HepG2 (cell line): Measurements from ENCODE around the gene NOTUM. TPM values are rescaled to one million over a fixed set of nuclear protein-coding genes. Genes with fewer than 3 reads are reported as not detected.
A peak's percentile ranks its signal among the peaks of the same experiment; 100 is the strongest.

ENCODE experiments used
- GABPB1 ChIP-seq: IDR thresholded peaks from 2 replicates; pipeline ENCODE4 v1.6.1; 2016; ENCODE audit warnings: mild to moderate bottlenecking, missing genetic modification reagents, moderate library complexity, missing compliant biosample characterization
- GFI1 ChIP-seq: sonication (generic); formaldehyde crosslinking; IDR thresholded peaks from 2 replicates; pipeline ENCODE4 v1.5.0; 2020; ENCODE audit warnings: missing genetic modification reagents, mild to moderate bottlenecking, borderline replicate concordance
- HOXA3 ChIP-seq: sonication (generic); formaldehyde crosslinking; IDR thresholded peaks from 2 replicates; pipeline ENCODE4 v1.5.0; 2020; ENCODE audit warnings: missing genetic modification reagents
- IRX3 ChIP-seq: sonication (generic); formaldehyde crosslinking; IDR thresholded peaks from 2 replicates; pipeline ENCODE4 v1.8.1; 2023; ENCODE audit warnings: mild to moderate bottlenecking, low read depth, missing genetic modification reagents, borderline replicate concordance
- JUN ChIP-seq: sonication (generic); formaldehyde crosslinking; IDR thresholded peaks from 2 replicates; pipeline ENCODE4 v1.4.0; 2020; ENCODE audit warnings: mild to moderate bottlenecking, missing genetic modification reagents
- MED8 ChIP-seq: sonication (generic); formaldehyde crosslinking; IDR thresholded peaks from 2 replicates; pipeline ENCODE4 v1.8.1; 2023; ENCODE audit warnings: mild to moderate bottlenecking, missing genetic modification reagents; ENCODE audit not compliant: insufficient replicate concordance
- MXD3 ChIP-seq: IDR thresholded peaks from 2 replicates; pipeline ENCODE4 v1.6.1; 2016; ENCODE audit warnings: mild to moderate bottlenecking, missing biosample characterization, missing genetic modification reagents
- PATZ1 ChIP-seq: sonication (generic); formaldehyde crosslinking; IDR thresholded peaks from 2 replicates; pipeline ENCODE4 v1.4.0; 2020; ENCODE audit warnings: missing genetic modification reagents
- SAP130 ChIP-seq: IDR thresholded peaks from 2 replicates; pipeline ENCODE4 v1.6.1; 2016; ENCODE audit warnings: low read depth
- SMC3 ChIP-seq: IDR thresholded peaks from 2 replicates; pipeline ENCODE4 v1.6.1; 2011; ENCODE audit warnings: low read length, improper control_type of control experiment
- SPEN ChIP-seq: sonication (generic); formaldehyde crosslinking; IDR thresholded peaks from 2 replicates; pipeline ENCODE4 v1.5.1; 2020; ENCODE audit warnings: low read depth, mild to moderate bottlenecking, missing genetic modification reagents
- SRSF1 ChIP-seq: fragments of 200-400 bp; formaldehyde crosslinking; optimal IDR thresholded peaks from 2 replicates; pipeline ENCODE3; 2017; ENCODE audit warnings: mild to moderate bottlenecking, low read depth, low read length, moderate library complexity
- TBP ChIP-seq: sonication (generic); formaldehyde crosslinking; IDR thresholded peaks from 2 replicates; pipeline ENCODE4 v1.5.0; 2020; ENCODE audit warnings: missing genetic modification reagents
- ZNF232 ChIP-seq: sonication (generic); formaldehyde crosslinking; IDR thresholded peaks from 2 replicates; pipeline ENCODE4 v1.4.0; 2020; ENCODE audit warnings: missing genetic modification reagents, borderline replicate concordance
- ZNF44 ChIP-seq: sonication (generic); formaldehyde crosslinking; IDR thresholded peaks from 2 replicates; pipeline ENCODE4 v1.5.1; 2020; ENCODE audit warnings: mild to moderate bottlenecking, missing genetic modification reagents
- ZNF468 ChIP-seq: sonication (generic); formaldehyde crosslinking; IDR thresholded peaks from 2 replicates; pipeline ENCODE4 v1.8.0; 2022; ENCODE audit warnings: mild to moderate bottlenecking, moderate library complexity, missing genetic modification reagents
- ZNF558 ChIP-seq: sonication (generic); formaldehyde crosslinking; IDR thresholded peaks from 2 replicates; pipeline ENCODE4 v1.9.0; 2022; ENCODE audit warnings: mild to moderate bottlenecking, missing genetic modification reagents, borderline replicate concordance
- polyA plus RNA-seq, 8 experiments: library from polyadenylated mRNA; depleted of rRNA in 3 of 8; stranded (reverse) in 7 of 8; unstranded in 1 of 8; fragments of >200 nt; fragmentation: Illumina TruSeq in 4 of 8; extraction: Trizol in 4 of 8; gene quantifications; 2 replicates each; pipeline versions ENCODE4 v1.2.1 to v1.2.3, GENCODE V29; 2011 to 2016; ENCODE audit warnings: low read depth in 4 of 8, missing spikeins in 1 of 8, mixed read lengths in 1 of 8; ENCODE audit not compliant: insufficient read depth in 1 of 8
- total RNA-seq, 5 experiments: library from RNA; depleted of rRNA; stranded (reverse); fragments of >200 nt; fragmentation: Illumina TruSeq; extraction: Trizol; gene quantifications; 2 replicates each; pipeline ENCODE4 v1.2.3, GENCODE V29; 2016; ENCODE audit warnings: low read depth in 1 of 5
- TF ChIP-seq, protein P1 (sequence below): sonication (generic); formaldehyde crosslinking; conservative IDR thresholded peaks from 2 replicates; pipeline ENCODE4 v1.8.0; 2022; ENCODE audit warnings: mild to moderate bottlenecking, moderate library complexity, missing genetic modification reagents
- TF ChIP-seq, protein P2 (sequence below): sonication (generic); formaldehyde crosslinking; IDR thresholded peaks from 2 replicates; pipeline ENCODE4 v1.8.0; 2022; ENCODE audit warnings: missing genetic modification reagents, mild to moderate bottlenecking, borderline replicate concordance
- TF ChIP-seq, protein P3 (sequence below): sonication (generic); formaldehyde crosslinking; IDR thresholded peaks from 2 replicates; pipeline ENCODE4 v1.4.0; 2020; ENCODE audit warnings: low read depth, mild to moderate bottlenecking, missing genetic modification reagents

The NOTUM gene
- total and polyA plus RNA-seq, 2 of the 13 experiments (the other 11 are each of a cell fraction or from before 2014, with no cell fraction given) = 150 to 160 TPM

GRCh38 chr17:81996757-81997441, 35.9 kb upstream of the NOTUM start (continued):
- TF ChIP-seq, protein P1, sequence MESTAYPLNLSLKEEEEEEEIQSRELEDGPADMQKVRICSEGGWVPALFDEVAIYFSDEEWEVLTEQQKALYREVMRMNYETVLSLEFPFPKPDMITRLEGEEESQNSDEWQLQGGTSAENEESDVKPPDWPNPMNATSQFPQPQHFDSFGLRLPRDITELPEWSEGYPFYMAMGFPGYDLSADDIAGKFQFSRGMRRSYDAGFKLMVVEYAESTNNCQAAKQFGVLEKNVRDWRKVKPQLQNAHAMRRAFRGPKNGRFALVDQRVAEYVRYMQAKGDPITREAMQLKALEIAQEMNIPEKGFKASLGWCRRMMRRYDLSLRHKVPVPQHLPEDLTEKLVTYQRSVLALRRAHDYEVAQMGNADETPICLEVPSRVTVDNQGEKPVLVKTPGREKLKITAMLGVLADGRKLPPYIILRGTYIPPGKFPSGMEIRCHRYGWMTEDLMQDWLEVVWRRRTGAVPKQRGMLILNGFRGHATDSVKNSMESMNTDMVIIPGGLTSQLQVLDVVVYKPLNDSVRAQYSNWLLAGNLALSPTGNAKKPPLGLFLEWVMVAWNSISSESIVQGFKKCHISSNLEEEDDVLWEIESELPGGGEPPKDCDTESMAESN (CRISPR knock-in tag) = no peak
- TF ChIP-seq GFI1 (CRISPR knock-in tag) = peak; percentile 12; the same call in 1 of the 2 replicates
- TF ChIP-seq MED8 (CRISPR knock-in tag) = no peak
- peak; percentile 70 for TF ChIP-seq GABPB1 (CRISPR knock-in tag)
- no peak; the same call in 1 of the 2 replicates for TF ChIP-seq MXD3 (CRISPR knock-in tag)
- no peak for TF ChIP-seq TBP (CRISPR knock-in tag)
- no peak for TF ChIP-seq IRX3 (CRISPR knock-in tag)
- TF ChIP-seq SAP130 = peak; percentile 34; the same call in 1 of the 2 replicates
- TF ChIP-seq HOXA3 (CRISPR knock-in tag) = no peak
- TF ChIP-seq ZNF44 = no peak
- TF ChIP-seq PATZ1 (CRISPR knock-in tag) = peak; percentile 30; the same call in 1 of the 2 replicates
- TF ChIP-seq, protein P2, sequence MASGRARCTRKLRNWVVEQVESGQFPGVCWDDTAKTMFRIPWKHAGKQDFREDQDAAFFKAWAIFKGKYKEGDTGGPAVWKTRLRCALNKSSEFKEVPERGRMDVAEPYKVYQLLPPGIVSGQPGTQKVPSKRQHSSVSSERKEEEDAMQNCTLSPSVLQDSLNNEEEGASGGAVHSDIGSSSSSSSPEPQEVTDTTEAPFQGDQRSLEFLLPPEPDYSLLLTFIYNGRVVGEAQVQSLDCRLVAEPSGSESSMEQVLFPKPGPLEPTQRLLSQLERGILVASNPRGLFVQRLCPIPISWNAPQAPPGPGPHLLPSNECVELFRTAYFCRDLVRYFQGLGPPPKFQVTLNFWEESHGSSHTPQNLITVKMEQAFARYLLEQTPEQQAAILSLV (CRISPR knock-in tag) = no peak; the same call in 1 of the 2 replicates
- TF ChIP-seq SMC3 = no peak
- TF ChIP-seq ZNF558 = 0 out of 2 replicates have a peak, but pooled peaks have one; percentile 79
- 0 out of 2 replicates have a peak, but pooled peaks have one; percentile 55 for TF ChIP-seq ZNF232 (CRISPR knock-in tag)
- TF ChIP-seq JUN (CRISPR knock-in tag) = peak; percentile 39; the same call in 1 of the 2 replicates
- peak; percentile 13; the same call in 1 of the 2 replicates for TF ChIP-seq ZNF468 (CRISPR knock-in tag)
- TF ChIP-seq SPEN (CRISPR knock-in tag) = no peak
- TF ChIP-seq, protein P3, sequence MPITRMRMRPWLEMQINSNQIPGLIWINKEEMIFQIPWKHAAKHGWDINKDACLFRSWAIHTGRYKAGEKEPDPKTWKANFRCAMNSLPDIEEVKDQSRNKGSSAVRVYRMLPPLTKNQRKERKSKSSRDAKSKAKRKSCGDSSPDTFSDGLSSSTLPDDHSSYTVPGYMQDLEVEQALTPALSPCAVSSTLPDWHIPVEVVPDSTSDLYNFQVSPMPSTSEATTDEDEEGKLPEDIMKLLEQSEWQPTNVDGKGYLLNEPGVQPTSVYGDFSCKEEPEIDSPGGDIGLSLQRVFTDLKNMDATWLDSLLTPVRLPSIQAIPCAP (CRISPR knock-in tag) = no peak
- TF ChIP-seq SRSF1 = peak; percentile 69
